HCT116 (cell line): Measurements from ENCODE around the gene SPEF1. TPM values are rescaled to one million over a fixed set of nuclear protein-coding genes. Genes with fewer than 3 reads are reported as not detected.

Source experiments
- ATAC-seq: fragments of 200-7000 bp; cut with Tn5 transposase; 2 replicates; pipeline ENCODE4 v1.9.1; 2020; ENCODE audit warnings: mild to moderate bottlenecking, moderate library complexity
- BruUV-seq: library from RNA; stranded (reverse); fragments of 400-500 nt; replicated peaks from 2 replicates; lab custom pipeline; 2021; lab: Mats Ljungman, UMichigan
- CTCF ChIA-PET: fragments of 300-600 bp; sonication (Branson Sonifier 250); formaldehyde crosslinking; loops from one replicate; lab custom pipeline; 2021; ENCODE audit warnings: antibody characterized with exemption; lab: Charles Lee
- POLR2A ChIA-PET: fragments of 300-600, 350-600 bp; sonication (Branson Sonifier 250); formaldehyde crosslinking; loops from one replicate; lab custom pipeline; 2021; ENCODE audit warnings: antibody characterized with exemption; lab: Charles Lee
- RAD21 ChIA-PET, 2 experiments: fragments of 300-600 bp; sonication (Branson Sonifier 250); formaldehyde crosslinking; loops; one replicate each; lab custom pipeline; 2023; ENCODE audit warnings: low total read pairs in 2 of 2; ENCODE audit not compliant: uncharacterized antibody in 2 of 2, unreplicated experiment in 2 of 2, low non-redundant PET in 1 of 2; lab: Charles Lee
- DNase-seq: peaks from one replicate; pipeline ENCODE4 v3.0.0-alpha.2; 2010; ENCODE audit warnings: low read depth, low spot score
- H2AFZ ChIP-seq: fragments of 200-600 bp; shearing (Covaris generic), sonication (generic); 2 replicates; pipeline ENCODE4 v1.6.1; 2017; ENCODE audit warnings: low read depth, mixed run types, mixed read lengths, antibody characterized with exemption, low read length; ENCODE audit not compliant: poor library complexity, severe bottlenecking
- H3K27ac ChIP-seq: 2 replicates; pipeline ENCODE4 v1.5.1; 2012; ENCODE audit warnings: low read depth, low read length
- H3K27me3 ChIP-seq: fragments of 200-600 bp; sonication (generic); 2 replicates; pipeline ENCODE4 v1.6.1; 2016; ENCODE audit warnings: mixed run types, low read length, mixed read lengths; ENCODE audit not compliant: insufficient read depth
- H3K36me3 ChIP-seq, 2 experiments: fragments of 200-500 bp in 1 of 2; fragments of 200-600 bp in 1 of 2; sonication (Bioruptor generic) in 1 of 2; sonication (generic) in 1 of 2; 2 replicates each; pipeline versions ENCODE4 v1.5.1 to v1.6.1; 2014 to 2016; ENCODE audit warnings: low read length in 2 of 2, inconsistent platforms in 1 of 2, mixed read lengths in 1 of 2, mixed run types in 1 of 2; ENCODE audit not compliant: insufficient read depth in 2 of 2, control insufficient read depth in 1 of 2
- H3K4me1 ChIP-seq, 2 experiments: fragments of 200-600 bp in 1 of 2; sonication (generic) in 1 of 2; 2 replicates each; pipeline versions ENCODE4 v1.5.1 to v1.6.1; 2012 to 2017; ENCODE audit warnings: low read length in 2 of 2, inconsistent platforms in 1 of 2, mild to moderate bottlenecking in 1 of 2, mixed read lengths in 1 of 2, mixed run types in 1 of 2, moderate library complexity in 1 of 2; ENCODE audit not compliant: insufficient read depth in 2 of 2, control insufficient read depth in 1 of 2
- H3K4me2 ChIP-seq: fragments of 200-600 bp; sonication (generic); 2 replicates; pipeline ENCODE4 v1.6.1; 2017; ENCODE audit warnings: mixed run types, low read length, mixed read lengths
- H3K4me3 ChIP-seq, 2 experiments: fragments of 200-600 bp in 1 of 2; sonication (generic) in 1 of 2; replicated peaks in 1 of 2; 2 replicates each; pipeline ENCODE4 v1.5.1; 2011 to 2016; ENCODE audit warnings: low read length in 2 of 2, control low read depth in 1 of 2, low read depth in 1 of 2, mild to moderate bottlenecking in 1 of 2, mixed read lengths in 1 of 2, mixed run types in 1 of 2
- H3K79me2 ChIP-seq: fragments of 200-600 bp; sonication (generic); 2 replicates; pipeline ENCODE4 v1.6.1; 2017; ENCODE audit warnings: mild to moderate bottlenecking, mixed run types, low read length, moderate library complexity, mixed read lengths; ENCODE audit not compliant: insufficient read depth
- H3K9ac ChIP-seq: fragments of 200-600 bp; sonication (generic); 2 replicates; pipeline ENCODE4 v1.6.1; 2016; ENCODE audit warnings: low read length, mixed read lengths
- H3K9me2 ChIP-seq: fragments of 200-600 bp; sonication (generic), shearing (Covaris generic); 2 replicates; pipeline ENCODE4 v1.6.1; 2017; ENCODE audit warnings: mixed run types, mild to moderate bottlenecking, moderate library complexity; ENCODE audit not compliant: insufficient read depth
- H3K9me3 ChIP-seq, 2 experiments: fragments of 200-500 bp in 1 of 2; fragments of 200-600 bp in 1 of 2; sonication (Bioruptor generic) in 1 of 2; sonication (generic) in 1 of 2; 2 replicates each; pipeline ENCODE4 v1.6.1; 2014 to 2017; ENCODE audit warnings: low read length in 2 of 2, mixed read lengths in 2 of 2, inconsistent platforms in 1 of 2, low read depth in 1 of 2, mild to moderate bottlenecking in 1 of 2, mixed run types in 1 of 2, moderate library complexity in 1 of 2; ENCODE audit not compliant: control insufficient read depth in 1 of 2, insufficient read depth in 1 of 2
- H4K20me1 ChIP-seq: fragments of 200-600 bp; sonication (generic), shearing (Covaris generic); 2 replicates; pipeline ENCODE4 v1.6.1; 2017; ENCODE audit warnings: mixed run types, mild to moderate bottlenecking, moderate library complexity; ENCODE audit not compliant: insufficient read depth
- EZH2 ChIP-seq: fragments of 200-600 bp; sonication (generic); IDR thresholded peaks from 2 replicates; pipeline ENCODE4 v1.6.1; 2017; ENCODE audit warnings: antibody characterized with exemption, mixed run types
- EZH2phosphoT487 ChIP-seq: fragments of 200-600 bp; IDR thresholded peaks from 2 replicates; pipeline ENCODE4 v1.6.1; 2018; ENCODE audit warnings: antibody characterized with exemption, borderline replicate concordance
- FOSL1 ChIP-seq: IDR thresholded peaks from 2 replicates; pipeline ENCODE4 v1.6.1; 2012; ENCODE audit warnings: low read depth
- SIN3A ChIP-seq: IDR thresholded peaks from 2 replicates; pipeline ENCODE4 v1.6.1; 2012; ENCODE audit warnings: low read depth
- ZFX ChIP-seq: fragments of 450-650 bp; IDR thresholded peaks from 2 replicates; pipeline ENCODE4 v1.6.1; 2017
- intact Hi-C: fragments of 100-400 bp; cut with micrococcal nuclease; formaldehyde crosslinking; loops from 2 replicates; pipeline ENCODE4 v1.10.0; 2022
- total RNA-seq: library from RNA; stranded (reverse); gene quantifications from one replicate; pipeline ENCODE4 v1.2.1, GENCODE V29; 2021; ENCODE audit not compliant: unreplicated experiment
- TF ChIP-seq, protein P1 (sequence below): IDR thresholded peaks from 2 replicates; pipeline ENCODE4 v1.6.1; 2012

The SPEF1 gene
- total RNA-seq, 1 experiment from 2014 or later: 0.93 TPM

DNA sequence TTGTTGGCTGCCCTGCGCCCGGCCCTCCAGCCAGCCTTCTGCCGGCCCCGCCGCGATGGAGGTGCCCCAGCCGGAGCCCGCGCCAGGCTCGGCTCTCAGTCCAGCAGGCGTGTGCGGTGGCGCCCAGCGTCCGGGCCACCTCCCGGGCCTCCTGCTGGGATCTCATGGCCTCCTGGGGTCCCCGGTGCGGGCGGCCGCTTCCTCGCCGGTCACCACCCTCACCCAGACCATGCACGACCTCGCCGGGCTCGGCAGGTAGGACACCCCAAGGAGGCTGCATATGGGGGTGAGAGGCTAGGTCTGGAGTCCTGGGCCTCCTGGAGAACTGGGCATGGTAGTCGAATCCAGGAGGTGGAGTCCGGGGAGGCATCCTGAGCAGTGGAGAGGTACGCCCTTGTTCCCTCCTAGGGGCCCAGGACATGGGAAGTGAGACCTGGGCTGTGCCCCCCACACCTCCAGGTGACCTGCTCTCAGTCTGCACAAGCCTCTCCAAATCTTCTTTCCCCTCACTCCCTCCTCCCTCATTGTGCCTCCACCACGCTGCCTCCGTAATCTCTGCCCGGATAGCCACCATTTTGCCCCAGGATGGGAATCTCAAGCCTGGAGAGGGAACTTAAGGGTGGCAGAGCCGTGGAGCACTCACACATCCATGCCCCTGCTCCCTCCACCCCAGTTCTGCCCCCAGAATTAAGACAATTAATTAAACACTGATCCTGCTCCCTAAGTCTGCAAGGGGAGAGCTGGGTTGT is 15.4 kb upstream of the SPEF1 start:
- peak overlapping the region; percentile 97 for H3K27ac ChIP-seq
- no peaks in the 10 kb centered on the region for H3K9me2 ChIP-seq
- no peak overlapping the region for H2AFZ ChIP-seq
- no TSS peak for BruUV-seq
- CTCF ChIA-PET: interaction anchor here (0.7 to 1.9 kb wide), 6 partner anchors 8 to 58 kb away, joined by 3 to 9 read pairs (median 4); partner anchors contain the start of gene CENPB
- no peak for TF ChIP-seq EZH2
- TF ChIP-seq, protein P1, sequence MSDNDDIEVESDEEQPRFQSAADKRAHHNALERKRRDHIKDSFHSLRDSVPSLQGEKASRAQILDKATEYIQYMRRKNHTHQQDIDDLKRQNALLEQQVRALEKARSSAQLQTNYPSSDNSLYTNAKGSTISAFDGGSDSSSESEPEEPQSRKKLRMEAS: no peak; the same call in 1 of the 2 replicates
- no peak for TF ChIP-seq FOSL1
- TF ChIP-seq SIN3A: no peak
- no peak for TF ChIP-seq EZH2phosphoT487
- TF ChIP-seq ZFX: peak; percentile 26; the same call in 1 of the 2 replicates
- TF ChIP-seq, all 23 proteins: peak for 1
- Histone ChIP-seq H4K20me1 (no peaks in the 10 kb centered on the region), H3K79me2 (peaks cover 53% of the 10 kb centered on the region), H3K27me3 (no peaks in the 10 kb centered on the region), H3K9me3 (no peaks in the 10 kb centered on the region), H3K4me1 (peaks cover 25 to 57% of the 10 kb centered on the region in 2 experiments), H3K9ac (peak overlapping the region; percentile 95), H3K4me3 (peak overlapping the region; percentile 66 to 80), H3K4me2 (peak overlapping the region; percentile 94), H3K36me3 (peaks cover 18 to 37% of the 10 kb centered on the region in 2 experiments; a peak in 3 of 4 replicates)
- POLR2A ChIA-PET: interaction anchor here (1.1 to 2.5 kb wide), 3 partner anchors 16 to 24 kb away, joined by 5 to 14 read pairs (median 12); partner anchors contain the start of gene AP5S1
- intact Hi-C loops: no loop called here
- ATAC-seq: peak; percentile 13
- DNase-seq: no peak
- RAD21 ChIA-PET: interaction anchor here in 1 of 2 experiments (0.6 to 0.8 kb wide), 2 partner anchors 15 to 22 kb away, joined by 3 read pairs; no protein-coding TSS in a partner anchor
